HepG2 (cell line): ENCODE measurements around the gene PRKCI. TPM values are rescaled to one million over a fixed set of nuclear protein-coding genes. Genes with fewer than 3 reads are reported as not detected.

ENCODE experiments used
- ATAC-seq: fragments of 200-7000 bp; cut with Tn5 transposase; 3 replicates; pipeline ENCODE4 v1.9.1; 2020; ENCODE audit warnings: mild to moderate bottlenecking, moderate library complexity
- BruUV-seq: library from RNA; stranded (reverse); fragments of 400-500 nt; replicated peaks from 2 replicates; lab custom pipeline; 2021; lab: Mats Ljungman, UMichigan
- CTCF ChIA-PET: fragments of 300-600 bp; formaldehyde crosslinking; extraction: SDS; loops from one replicate; lab custom pipeline; 2021; ENCODE audit warnings: low total read pairs, inconsistent platforms, low intra/inter-chr PET ratio; lab: Yijun Ruan, JAX
- POLR2A ChIA-PET: fragments of 350-600 bp; sonication (Branson Sonifier 250); formaldehyde crosslinking; loops from one replicate; lab custom pipeline; 2020; ENCODE audit warnings: antibody characterized with exemption, inconsistent platforms; lab: Yijun Ruan, JAX
- DNase-seq: peaks from one replicate; pipeline ENCODE4 v3.0.0-alpha.2; 2015; ENCODE audit warnings: low spot score
- FAIRE-seq: peaks from 3 replicates; lab custom pipeline; 2011; peaks lifted over from hg19 to GRCh38; lab: Jason Lieb, UNC
- H2AFZ ChIP-seq: one replicate; pipeline ENCODE4 v1.6.1; 2011; ENCODE audit warnings: low read length, inconsistent platforms
- H3K27ac ChIP-seq: fragments of 300-600 bp; 3 replicates; pipeline ENCODE4 v1.8.0; 2011; ENCODE audit warnings: mixed run types, mild to moderate bottlenecking, mixed read lengths, low read length, inconsistent platforms; ENCODE audit not compliant: insufficient read depth; ENCODE audit errors: extremely low read length
- H3K27me3 ChIP-seq, 2 experiments: fragments of 200-600 bp in 1 of 2; 2 replicates in 1 of 2; 3 replicates in 1 of 2; pipeline versions ENCODE4 v1.6.0 to v1.8.0; 2011; ENCODE audit warnings: low read length in 2 of 2, mild to moderate bottlenecking in 2 of 2, moderate library complexity in 2 of 2, inconsistent platforms in 1 of 2; ENCODE audit not compliant: insufficient read depth in 2 of 2, control insufficient read depth in 1 of 2
- H3K36me3 ChIP-seq, 2 experiments: fragments of 200-600 bp in 1 of 2; replicated peaks in 1 of 2; 2 replicates in 1 of 2; 3 replicates in 1 of 2; pipeline versions ENCODE4 v1.5.1 to v1.8.0; 2011; ENCODE audit warnings: low read length in 2 of 2, inconsistent platforms in 1 of 2; ENCODE audit not compliant: insufficient read depth in 2 of 2, control insufficient read depth in 1 of 2
- H3K4me1 ChIP-seq: 2 replicates; pipeline ENCODE4 v1.5.1; 2012; ENCODE audit warnings: low read length, inconsistent platforms; ENCODE audit not compliant: insufficient read depth
- H3K4me2 ChIP-seq: 2 replicates; pipeline ENCODE4 v1.6.0; 2011; ENCODE audit warnings: low read depth, low read length, inconsistent platforms
- H3K4me3 ChIP-seq, 3 experiments: fragments of 200-600 bp in 1 of 3; sonication (generic), shearing (Covaris generic) in 1 of 3; replicated peaks in 1 of 3; 2 replicates each; pipeline ENCODE4 v1.5.1; 2011 to 2016; ENCODE audit warnings: low read length in 3 of 3, inconsistent platforms in 2 of 3, low read depth in 2 of 3, mild to moderate bottlenecking in 2 of 3, control low read depth in 1 of 3, mixed read lengths in 1 of 3; ENCODE audit not compliant: insufficient read depth in 1 of 3
- H3K79me2 ChIP-seq: one replicate; pipeline ENCODE4 v1.6.1; 2011; ENCODE audit warnings: low read length, inconsistent platforms; ENCODE audit not compliant: insufficient read depth
- H3K9ac ChIP-seq: 2 replicates; pipeline ENCODE4 v1.6.0; 2011; ENCODE audit warnings: mild to moderate bottlenecking, low read depth, low read length, inconsistent platforms; ENCODE audit not compliant: insufficient read depth
- H3K9me3 ChIP-seq: 2 replicates; pipeline ENCODE4 v1.5.1; 2012; ENCODE audit warnings: mild to moderate bottlenecking, low read length
- H4K20me1 ChIP-seq: 2 replicates; pipeline ENCODE4 v1.6.0; 2011; ENCODE audit warnings: inconsistent platforms, mild to moderate bottlenecking, low read length, moderate library complexity; ENCODE audit not compliant: insufficient read depth
- GATAD1 ChIP-seq: IDR thresholded peaks from 2 replicates; pipeline ENCODE4 v1.6.1; 2016; ENCODE audit warnings: missing genetic modification reagents, missing compliant biosample characterization
- GPN1 ChIP-seq: sonication (generic); formaldehyde crosslinking; IDR thresholded peaks from 2 replicates; pipeline ENCODE4 v1.5.1; 2020; ENCODE audit warnings: missing genetic modification reagents, borderline replicate concordance
- KMT2B ChIP-seq: IDR thresholded peaks from 2 replicates; pipeline ENCODE4 v1.6.1; 2016; ENCODE audit warnings: missing genetic modification reagents, missing compliant biosample characterization
- TEAD2 ChIP-seq: sonication (generic); formaldehyde crosslinking; IDR thresholded peaks from 2 replicates; pipeline ENCODE4 v1.9.0; 2021; ENCODE audit warnings: missing genetic modification reagents
- TFE3 ChIP-seq: IDR thresholded peaks from 2 replicates; pipeline ENCODE4 v1.6.1; 2016
- ZBTB40 ChIP-seq, 2 experiments: fragments of 450-650 bp in 1 of 2; sonication (generic) in 1 of 2; formaldehyde crosslinking in 1 of 2; IDR thresholded peaks; 2 replicates each; pipeline versions ENCODE4 v1.6.1 to v1.8.0; 2016 to 2022; ENCODE audit warnings: antibody characterized with exemption in 1 of 2, mild to moderate bottlenecking in 1 of 2, missing genetic modification reagents in 1 of 2
- ZNF841 ChIP-seq: sonication (generic); formaldehyde crosslinking; IDR thresholded peaks from 2 replicates; pipeline ENCODE4 v1.8.1; 2023; ENCODE audit warnings: missing genetic modification reagents, borderline replicate concordance
- WGBS: methylation state at CpG from one replicate; pipeline ENCODE4 v1.1.6; 2017; ENCODE audit warnings: low lambda C conversion rate; 5-methylcytosine and 5-hydroxymethylcytosine counted together
- in situ Hi-C: cut with HindIII; loops from 2 replicates; pipeline ENCODE4 v1.10.0; 2017; ENCODE audit warnings: low pct_unique_long_range_greater_than_20kb; ENCODE audit not compliant: extremely low pct_ligation_motif_present
- intact Hi-C: fragments of 100-400 bp; cut with micrococcal nuclease; formaldehyde crosslinking; loops from one replicate; pipeline ENCODE4 v1.10.0; 2022; ENCODE audit not compliant: unreplicated experiment
- polyA plus RNA-seq, 8 experiments: library from polyadenylated mRNA; depleted of rRNA in 3 of 8; stranded (reverse) in 7 of 8; unstranded in 1 of 8; fragments of >200 nt; fragmentation: Illumina TruSeq in 4 of 8; extraction: Trizol in 4 of 8; gene quantifications; 2 replicates each; pipeline versions ENCODE4 v1.2.1 to v1.2.3, GENCODE V29; 2011 to 2016; ENCODE audit warnings: low read depth in 4 of 8, missing spikeins in 1 of 8, mixed read lengths in 1 of 8; ENCODE audit not compliant: insufficient read depth in 1 of 8
- total RNA-seq, 5 experiments: library from RNA; depleted of rRNA; stranded (reverse); fragments of >200 nt; fragmentation: Illumina TruSeq; extraction: Trizol; gene quantifications; 2 replicates each; pipeline ENCODE4 v1.2.3, GENCODE V29; 2016; ENCODE audit warnings: low read depth in 1 of 5

PRKCI gene
- total and polyA plus RNA-seq, 2 of the 13 experiments (the other 11 are each of a cell fraction or from before 2014, with no cell fraction given), result 17.2 to 30.4 TPM

GRCh38 chr3:170180908-170181885 lies 41.0 kb upstream of the PRKCI start, which contains the start of gene PHC3:
Gene PHC3, minus strand, starts transcription at chr3:170181733. Its CDS starts 18 bp downstream, at chr3:170181715.
- no peaks in the 10 kb centered on the region for H3K9me3 ChIP-seq
- peak within 1 kb of the TSS; percentile 92 for H3K4me2 ChIP-seq
- peak within 1 kb of the TSS; percentile 63 for H2AFZ ChIP-seq
- H3K4me3 ChIP-seq, result peak within 1 kb of the TSS; percentile 87 to 99 (median 98)
- no peak for FAIRE-seq
- H3K79me2 ChIP-seq, result peaks cover 35% of the 10 kb centered on the region
- no peaks in the 10 kb centered on the region; a peak in 1 of 5 replicates for H3K27me3 ChIP-seq
- 0% methylated on average over 36 of the region's 71 CpGs for WGBS
- ATAC-seq, result peak; percentile 86
- H3K9ac ChIP-seq, result peak within 1 kb of the TSS; percentile 91
- peaks cover 0 to 19% of the 10 kb centered on the region in 2 experiments; a peak in 3 of 5 replicates for H3K36me3 ChIP-seq
- no peaks in the 10 kb centered on the region for H4K20me1 ChIP-seq
- intact Hi-C loops, result loop anchor here (2.0 kb wide), 2 partner anchors 42 to 176 kb away; partner anchors contain the start of genes PRKCI and SKIL
- peak within 1 kb of the TSS; percentile 78 for H3K27ac ChIP-seq
- ChIA-PET CTCF (no interaction called here), POLR2A (interaction anchor here (0.9 to 1.0 kb wide), 2 partner anchors 9 to 41 kb away, joined by 3 to 5 read pairs; partner anchors contain the start of gene PRKCI)
- in situ Hi-C loops, result no loop called here
- H3K4me1 ChIP-seq, result peaks cover 35% of the 10 kb centered on the region
- no TSS peak for BruUV-seq
- DNase-seq, result peak; percentile 87
- peak; percentile 54 for TF ChIP-seq GATAD1 (CRISPR knock-in tag)
- peak; percentile 48; the same call in 1 of the 2 replicates for TF ChIP-seq TFE3 (CRISPR knock-in tag)
- TF ChIP-seq GPN1 (CRISPR knock-in tag), result no peak
- peak; percentile 72 for TF ChIP-seq KMT2B (CRISPR knock-in tag)
- peak; percentile 62; the same call in 1 of the 2 replicates for TF ChIP-seq ZNF841 (CRISPR knock-in tag)
- TF ChIP-seq TEAD2 (CRISPR knock-in tag), result 0 out of 2 replicates have a peak, but pooled peaks have one; percentile 30
- TF ChIP-seq ZBTB40 (IDR thresholded peaks at IDR 0.05), result no peak
- peak; percentile 24; the same call in 1 of the 2 replicates for TF ChIP-seq ZBTB40 (CRISPR knock-in tag; IDR thresholded peaks at IDR 0.05)
